Fibroblast of lung (primary cell): ENCODE data around the gene WBP2. TPM values are rescaled to one million over a fixed set of nuclear protein-coding genes. Genes with fewer than 3 reads are reported as not detected.

Experiments
- DNase-seq, 2 donors: peaks; one replicate each; pipeline versions ENCODE4 v3.0.0 to v3.0.0-alpha.2; 2010; ENCODE audit warnings: low read depth in 2 of 2
- H2AFZ ChIP-seq: 2 replicates; pipeline ENCODE4 v1.5.1; 2012; ENCODE audit warnings: low read length, control low read depth, inconsistent platforms
- H3K27ac ChIP-seq: 2 replicates; pipeline ENCODE4 v1.5.1; 2011; ENCODE audit warnings: low read length, control low read depth; ENCODE audit not compliant: insufficient read depth
- H3K27me3 ChIP-seq: 2 replicates; pipeline ENCODE4 v1.5.1; 2011; ENCODE audit warnings: mild to moderate bottlenecking, low read length; ENCODE audit not compliant: control insufficient read depth, insufficient read depth
- H3K36me3 ChIP-seq: 2 replicates; pipeline ENCODE4 v1.5.1; 2011; ENCODE audit warnings: low read length; ENCODE audit not compliant: control insufficient read depth, insufficient read depth
- H3K4me1 ChIP-seq: 2 replicates; pipeline ENCODE4 v1.5.1; 2011; ENCODE audit warnings: low read length; ENCODE audit not compliant: control insufficient read depth, insufficient read depth; ENCODE audit errors: extremely low read depth
- H3K4me2 ChIP-seq: 2 replicates; pipeline ENCODE4 v1.5.1; 2011; ENCODE audit warnings: low read length, control low read depth; ENCODE audit not compliant: insufficient read depth; ENCODE audit errors: extremely low read depth
- H3K4me3 ChIP-seq, 4 experiments: fragments of 200-600 bp in 1 of 4; sonication (generic) in 1 of 4; replicated peaks in 1 of 4; 2 replicates each; pipeline ENCODE4 v1.5.1; 2011 to 2016; ENCODE audit warnings: low read length in 4 of 4, low read depth in 3 of 4, mild to moderate bottlenecking in 3 of 4, control low read depth in 2 of 4, inconsistent platforms in 1 of 4, mixed read lengths in 1 of 4; ENCODE audit not compliant: insufficient read depth in 1 of 4; ENCODE audit errors: control extremely low read depth in 1 of 4
- H3K79me2 ChIP-seq: 2 replicates; pipeline ENCODE4 v1.5.1; 2012; ENCODE audit warnings: mild to moderate bottlenecking, low read length, inconsistent platforms; ENCODE audit not compliant: control insufficient read depth, insufficient read depth
- H3K9ac ChIP-seq: 2 replicates; pipeline ENCODE4 v1.5.1; 2011; ENCODE audit warnings: mild to moderate bottlenecking, low read length, control low read depth; ENCODE audit not compliant: insufficient read depth
- H3K9me3 ChIP-seq: 2 replicates; pipeline ENCODE4 v1.5.1; 2012; ENCODE audit warnings: low read depth, low read length; ENCODE audit not compliant: control insufficient read depth, insufficient read depth
- H4K20me1 ChIP-seq: 2 replicates; pipeline ENCODE4 v1.5.1; 2011; ENCODE audit warnings: low read length; ENCODE audit not compliant: control insufficient read depth, insufficient read depth; ENCODE audit errors: extremely low read depth
- EZH2 ChIP-seq: IDR thresholded peaks from 2 replicates; pipeline ENCODE4 v1.5.1; 2012; ENCODE audit warnings: low read length, control low read depth, mild to moderate bottlenecking; ENCODE audit errors: missing control alignments
- polyA plus RNA-seq, 2 donors: library from polyadenylated mRNA; depleted of rRNA in 1 of 2; stranded (reverse) in 1 of 2; unstranded in 1 of 2; fragments of >200 nt; gene quantifications; 2 replicates each; pipeline ENCODE4 v1.2.1, GENCODE V29; 2011 to 2012; ENCODE audit warnings: missing spikeins in 1 of 2
- total RNA-seq: library from RNA; depleted of rRNA; stranded (reverse); fragments of >200 nt; gene quantifications from 2 replicates; pipeline ENCODE4 v1.2.1, GENCODE V29; 2014
- TF ChIP-seq, protein P1 (sequence below), 2 donors: IDR thresholded peaks in 1 of 2; conservative IDR thresholded peaks in 1 of 2; 1 replicate in 1 of 2; 2 replicates in 1 of 2; pipeline ENCODE4 v1.5.1; 2011 to 2012; ENCODE audit warnings: low read length in 2 of 2, control low read depth in 1 of 2, inconsistent platforms in 1 of 2, low read depth in 1 of 2, mild to moderate bottlenecking in 1 of 2

The WBP2 gene
- total and polyA plus RNA-seq, 2 donors (not counting 1 experiment from before 2014, with no cell fraction given): 39.5 to 53.4 TPM

DNA sequence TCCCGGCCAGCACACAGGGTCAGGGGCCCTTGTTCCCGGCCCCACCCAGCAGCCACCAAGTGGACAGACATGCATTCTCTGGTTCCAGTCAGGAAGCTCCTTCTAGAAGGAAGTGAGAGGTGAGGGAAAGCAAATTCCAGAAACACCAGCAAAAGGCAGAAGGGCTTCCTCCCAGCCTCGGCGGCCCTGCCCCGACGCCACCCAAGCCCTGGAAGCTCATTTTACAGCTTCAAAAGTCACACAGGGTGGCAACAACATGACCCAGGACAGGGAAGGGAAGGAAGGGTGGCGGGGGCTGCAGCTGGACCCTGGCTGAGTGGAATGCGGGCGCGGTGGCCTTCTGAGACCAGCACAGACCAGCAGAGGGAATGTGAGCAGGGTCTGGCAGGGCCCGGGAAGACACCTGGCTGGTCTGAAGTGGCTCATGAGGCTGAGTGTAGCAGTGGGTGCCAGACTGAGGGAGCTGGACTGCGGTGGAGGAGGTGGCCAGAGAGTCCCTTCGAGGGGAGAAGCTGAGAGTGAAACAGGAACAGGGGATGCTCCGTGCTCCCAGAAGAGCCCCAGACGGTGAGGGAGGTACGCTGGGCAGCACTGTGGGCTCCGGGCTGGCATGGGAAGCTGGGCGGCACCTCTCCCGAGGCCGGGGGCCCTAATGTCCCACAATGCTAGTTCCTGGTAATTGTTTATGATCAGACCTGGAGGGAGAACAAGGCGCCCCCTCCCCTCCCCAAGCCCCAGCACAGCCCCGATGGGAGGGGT lies 9.0 kb downstream of the WBP2 start:
- H3K4me2 ChIP-seq: no peak overlapping the region
- no peaks in the 10 kb centered on the region for H3K9me3 ChIP-seq
- H3K27me3 ChIP-seq: no peaks in the 10 kb centered on the region
- TF ChIP-seq EZH2: no peak
- TF ChIP-seq, protein P1, sequence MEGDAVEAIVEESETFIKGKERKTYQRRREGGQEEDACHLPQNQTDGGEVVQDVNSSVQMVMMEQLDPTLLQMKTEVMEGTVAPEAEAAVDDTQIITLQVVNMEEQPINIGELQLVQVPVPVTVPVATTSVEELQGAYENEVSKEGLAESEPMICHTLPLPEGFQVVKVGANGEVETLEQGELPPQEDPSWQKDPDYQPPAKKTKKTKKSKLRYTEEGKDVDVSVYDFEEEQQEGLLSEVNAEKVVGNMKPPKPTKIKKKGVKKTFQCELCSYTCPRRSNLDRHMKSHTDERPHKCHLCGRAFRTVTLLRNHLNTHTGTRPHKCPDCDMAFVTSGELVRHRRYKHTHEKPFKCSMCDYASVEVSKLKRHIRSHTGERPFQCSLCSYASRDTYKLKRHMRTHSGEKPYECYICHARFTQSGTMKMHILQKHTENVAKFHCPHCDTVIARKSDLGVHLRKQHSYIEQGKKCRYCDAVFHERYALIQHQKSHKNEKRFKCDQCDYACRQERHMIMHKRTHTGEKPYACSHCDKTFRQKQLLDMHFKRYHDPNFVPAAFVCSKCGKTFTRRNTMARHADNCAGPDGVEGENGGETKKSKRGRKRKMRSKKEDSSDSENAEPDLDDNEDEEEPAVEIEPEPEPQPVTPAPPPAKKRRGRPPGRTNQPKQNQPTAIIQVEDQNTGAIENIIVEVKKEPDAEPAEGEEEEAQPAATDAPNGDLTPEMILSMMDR (conservative IDR thresholded peaks at IDR 0.05 in 1 of 2, IDR thresholded peaks at IDR 0.05 in 1 of 2; ENCODE audit: low read depth in 1 of 2, low read length in 2 of 2): no peak
- H2AFZ ChIP-seq: no peak overlapping the region
- H3K27ac ChIP-seq: no peak overlapping the region
- H3K4me3 ChIP-seq: no peak overlapping the region
- H3K9ac ChIP-seq: no peak overlapping the region
- DNase-seq: no peak
- peaks cover 5% of the 10 kb centered on the region for H3K4me1 ChIP-seq
- no peaks in the 10 kb centered on the region for H3K79me2 ChIP-seq
- H4K20me1 ChIP-seq: no peaks in the 10 kb centered on the region
- H3K36me3 ChIP-seq: peaks cover 18% of the 10 kb centered on the region

DNA sequence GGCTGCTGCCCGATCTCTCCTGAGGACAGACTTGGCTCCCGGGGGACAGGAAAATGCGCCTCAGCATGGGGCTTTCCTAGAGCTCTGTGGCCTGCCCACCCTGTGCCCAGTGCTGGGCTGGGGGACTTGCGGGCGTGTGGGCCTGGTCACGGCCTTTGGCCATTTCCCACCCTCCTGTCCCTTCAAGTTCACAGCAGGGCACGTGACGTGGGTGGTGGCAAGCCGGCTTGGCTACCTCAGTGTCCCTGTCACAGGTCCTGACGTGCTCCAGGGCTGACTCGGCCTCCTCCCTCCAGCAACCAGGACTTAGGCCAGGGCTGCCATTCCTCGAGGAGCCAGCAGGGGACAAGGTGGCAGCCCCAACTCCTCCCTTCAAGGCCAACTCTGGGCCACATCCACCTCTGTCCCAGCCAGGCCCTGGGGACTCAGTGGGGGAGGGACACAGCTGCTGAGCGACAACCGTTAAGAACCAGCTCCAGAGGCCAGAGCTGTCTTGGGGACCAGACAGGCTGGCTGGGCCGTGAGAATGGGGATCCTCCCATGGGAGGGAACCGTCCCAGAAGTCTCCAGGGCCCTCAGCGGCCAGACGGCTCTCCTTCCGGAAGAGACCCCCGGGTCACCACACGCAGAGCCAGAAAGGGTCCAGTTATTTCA lies 9.9 kb downstream of the WBP2 start:
- no peaks in the 10 kb centered on the region for H4K20me1 ChIP-seq
- H3K9ac ChIP-seq: no peak overlapping the region
- peaks cover 5% of the 10 kb centered on the region for H3K4me1 ChIP-seq
- peak; percentile 52 to 56 for DNase-seq
- no peak overlapping the region for H3K4me3 ChIP-seq
- H3K27me3 ChIP-seq: no peaks in the 10 kb centered on the region
- no peak overlapping the region for H2AFZ ChIP-seq
- H3K4me2 ChIP-seq: no peak overlapping the region
- no peaks in the 10 kb centered on the region for H3K79me2 ChIP-seq
- no peak overlapping the region for H3K27ac ChIP-seq
- H3K36me3 ChIP-seq: peaks cover 18% of the 10 kb centered on the region
- H3K9me3 ChIP-seq: no peaks in the 10 kb centered on the region
- TF ChIP-seq, protein P1 (conservative IDR thresholded peaks at IDR 0.05 in 1 of 2, IDR thresholded peaks at IDR 0.05 in 1 of 2; ENCODE audit: low read depth in 1 of 2, low read length in 2 of 2): peak; percentile 52 to 69
- no peak for TF ChIP-seq EZH2

DNA sequence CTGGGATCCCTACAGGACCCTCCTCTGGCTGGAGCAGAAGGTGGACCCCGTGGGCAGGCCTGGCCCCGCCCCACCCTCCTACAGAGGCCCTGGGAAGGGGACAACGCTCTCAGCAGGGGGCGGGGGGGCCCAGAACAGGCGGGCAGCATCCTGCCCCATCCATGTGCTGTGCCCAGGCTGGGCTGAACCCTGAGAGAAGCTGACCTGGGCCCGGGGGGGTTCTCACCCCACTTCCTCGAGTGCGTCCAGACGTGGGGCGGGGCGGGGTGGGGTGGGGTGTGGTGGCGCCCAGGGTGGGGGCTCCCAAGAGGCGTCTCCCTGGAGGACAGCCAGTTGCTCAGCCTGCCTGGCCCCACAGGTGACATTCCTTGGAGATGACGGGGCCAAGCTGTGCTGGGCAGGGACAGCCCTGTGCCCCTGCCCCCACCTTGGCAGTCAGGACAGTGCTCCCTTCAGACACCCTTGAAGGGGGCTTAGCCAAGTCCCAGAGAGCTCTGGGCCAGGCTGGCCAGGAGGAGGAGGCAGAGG lies 10.5 kb downstream of the WBP2 start:
- Histone ChIP-seq H3K4me2 (no peak overlapping the region), H4K20me1 (no peaks in the 10 kb centered on the region), H3K9ac (no peak overlapping the region), H3K27ac (no peak overlapping the region), H3K79me2 (no peaks in the 10 kb centered on the region), H2AFZ (no peak overlapping the region), H3K9me3 (no peaks in the 10 kb centered on the region), H3K4me3 (no peak overlapping the region), H3K27me3 (no peaks in the 10 kb centered on the region), H3K4me1 (peaks cover 5% of the 10 kb centered on the region), H3K36me3 (peaks cover 14% of the 10 kb centered on the region)
- TF ChIP-seq, protein P1 (conservative IDR thresholded peaks at IDR 0.05 in 1 of 2, IDR thresholded peaks at IDR 0.05 in 1 of 2; ENCODE audit: low read depth in 1 of 2, low read length in 2 of 2): no peak
- TF ChIP-seq EZH2: no peak
- no peak for DNase-seq
